GM23338 (cell line): Measurements from ENCODE around the gene TMEM169. TPM values are rescaled to one million over a fixed set of nuclear protein-coding genes. Genes with fewer than 3 reads are reported as not detected.

Experiments used
- ATAC-seq: fragments of 200-7000 bp; cut with Tn5 transposase; 3 replicates; pipeline ENCODE4 v1.9.1; 2020
- DNase-seq: peaks from one replicate; pipeline ENCODE4 v3.0.0-alpha.2; 2015; ENCODE audit warnings: low spot score
- H2AFZ ChIP-seq: fragments of 200-600 bp; sonication (generic); 2 replicates; pipeline ENCODE4 v1.8.0; 2016; ENCODE audit warnings: antibody characterized with exemption, mild to moderate bottlenecking, moderate library complexity
- H3F3A ChIP-seq: fragments of 200-600 bp; sonication (generic); replicated peaks from 2 replicates; pipeline ENCODE4 v1.8.0; 2017; ENCODE audit warnings: antibody characterized with exemption, mixed run types, low read depth
- H3K27ac ChIP-seq: fragments of 200-600 bp; sonication (generic); 2 replicates; pipeline ENCODE4 v1.6.1; 2016; ENCODE audit warnings: low read depth
- H3K27me3 ChIP-seq: fragments of 200-600 bp; sonication (generic); 2 replicates; pipeline ENCODE4 v1.8.0; 2016; ENCODE audit warnings: mild to moderate bottlenecking, mixed run types, moderate library complexity; ENCODE audit not compliant: insufficient read depth
- H3K36me3 ChIP-seq: fragments of 200-600 bp; sonication (generic); 2 replicates; pipeline ENCODE4 v1.8.0; 2016; ENCODE audit warnings: mild to moderate bottlenecking; ENCODE audit not compliant: insufficient read depth
- H3K4me1 ChIP-seq: fragments of 200-600 bp; sonication (generic); 2 replicates; pipeline ENCODE4 v1.8.0; 2016; ENCODE audit warnings: mild to moderate bottlenecking, moderate library complexity; ENCODE audit not compliant: insufficient read depth
- H3K4me2 ChIP-seq: fragments of 200-600 bp; sonication (generic); 2 replicates; pipeline ENCODE4 v1.7.1; 2017; ENCODE audit warnings: mixed run types
- H3K4me3 ChIP-seq: fragments of 200-600 bp; sonication (generic); 2 replicates; pipeline ENCODE4 v1.6.1; 2016; ENCODE audit warnings: mixed run types
- H3K79me2 ChIP-seq: fragments of 200-600 bp; sonication (generic); replicated peaks from 2 replicates; pipeline ENCODE4 v1.8.0; 2017; ENCODE audit warnings: mild to moderate bottlenecking; ENCODE audit not compliant: insufficient read depth
- H3K9me2 ChIP-seq: fragments of 200-600 bp; sonication (generic); 2 replicates; pipeline ENCODE4 v1.8.0; 2017; ENCODE audit not compliant: insufficient read depth
- H4K20me1 ChIP-seq: fragments of 200-600 bp; sonication (generic); replicated peaks from 2 replicates; pipeline ENCODE4 v1.8.0; 2017; ENCODE audit warnings: mild to moderate bottlenecking; ENCODE audit not compliant: insufficient read depth
- H3K27ac Mint-ChIP-seq: 2 replicates; pipeline ENCODE4 v1.8.0; 2020; ENCODE audit warnings: inconsistent platforms, mild to moderate bottlenecking, moderate library complexity, mixed read lengths
- H3K27me3 Mint-ChIP-seq: 3 replicates; pipeline ENCODE4 v1.8.0; 2022; ENCODE audit warnings: low read depth, mild to moderate bottlenecking, moderate library complexity, mixed read lengths, inconsistent platforms; ENCODE audit not compliant: insufficient read depth, poor library complexity
- H3K36me3 Mint-ChIP-seq: 3 replicates; pipeline ENCODE4 v1.8.0; 2021; ENCODE audit warnings: low read depth, mild to moderate bottlenecking, inconsistent platforms, moderate library complexity, mixed read lengths
- H3K4me1 Mint-ChIP-seq: 3 replicates; pipeline ENCODE4 v1.8.0; 2020; ENCODE audit warnings: mild to moderate bottlenecking, inconsistent platforms, mixed read lengths
- H3K4me3 Mint-ChIP-seq: 3 replicates; pipeline ENCODE4 v1.8.0; 2021; ENCODE audit warnings: moderate library complexity, mild to moderate bottlenecking, inconsistent platforms, mixed read lengths
- H3K9me3 Mint-ChIP-seq: 3 replicates; pipeline ENCODE4 v1.8.0; 2020; ENCODE audit warnings: moderate library complexity, mild to moderate bottlenecking, inconsistent platforms, mixed read lengths
- CREB1 ChIP-seq: fragments of 250-450 bp; sonication (Bioruptor Pico); IDR thresholded peaks from 2 replicates; pipeline ENCODE4 v1.5.0; 2020; ENCODE audit warnings: low read depth, mild to moderate bottlenecking, moderate library complexity
- EZH2 ChIP-seq: fragments of 200-600 bp; sonication (generic); IDR thresholded peaks from one replicate; pipeline ENCODE4 v1.8.0; 2017; ENCODE audit warnings: antibody characterized with exemption, mild to moderate bottlenecking, low read depth; ENCODE audit not compliant: unreplicated experiment
- EZH2phosphoT487 ChIP-seq: fragments of 200-600 bp; sonication (generic); IDR thresholded peaks from one replicate; pipeline ENCODE4 v1.8.1; 2018; ENCODE audit warnings: antibody characterized with exemption; ENCODE audit not compliant: unreplicated experiment
- JUNB ChIP-seq: IDR thresholded peaks from one replicate; pipeline ENCODE4 v1.6.1; 2016; ENCODE audit warnings: antibody characterized with exemption; ENCODE audit not compliant: unreplicated experiment
- NANOG ChIP-seq: IDR thresholded peaks from 2 replicates; pipeline ENCODE4 v1.6.1; 2016; ENCODE audit warnings: antibody characterized with exemption, borderline replicate concordance
- POLR2AphosphoS5 ChIP-seq: IDR thresholded peaks from 2 replicates; pipeline ENCODE4 v1.6.1; 2016; ENCODE audit warnings: antibody characterized with exemption, low read depth
- REST ChIP-seq: IDR thresholded peaks from one replicate; pipeline ENCODE4 v1.6.1; 2018; ENCODE audit warnings: antibody characterized with exemption; ENCODE audit not compliant: unreplicated experiment
- STAT1 ChIP-seq: IDR thresholded peaks from one replicate; pipeline ENCODE4 v1.6.1; 2016; ENCODE audit warnings: antibody characterized with exemption; ENCODE audit not compliant: unreplicated experiment
- ZNF114 ChIP-seq: fragments of 250-450 bp; sonication (Bioruptor Pico); IDR thresholded peaks from 2 replicates; pipeline ENCODE4 v1.5.0; 2020; ENCODE audit warnings: mild to moderate bottlenecking, moderate library complexity
- ZNF331 ChIP-seq: fragments of 250-450 bp; sonication (Bioruptor Pico); IDR thresholded peaks from 2 replicates; pipeline ENCODE4 v1.5.0; 2020; ENCODE audit warnings: low read depth, mild to moderate bottlenecking, moderate library complexity
- polyA plus RNA-seq: library from polyadenylated mRNA; unstranded; fragments of >200 nt; fragmentation: Nextera tagmentation; extraction: Ambion mirVana; gene quantifications from 2 replicates; pipeline ENCODE4 v1.2.1, GENCODE V29; 2016
- total RNA-seq: library from RNA; depleted of rRNA; stranded (reverse); fragments of >200 nt; shearing (Covaris generic); gene quantifications from 2 replicates; pipeline ENCODE4 v1.2.3, GENCODE V29; 2014
- TF ChIP-seq, protein P1 (sequence below): fragments of 250-450 bp; sonication (Bioruptor Pico); IDR thresholded peaks from 2 replicates; pipeline ENCODE4 v1.5.0; 2020; ENCODE audit warnings: mild to moderate bottlenecking, moderate library complexity
- TF ChIP-seq, protein P2 (sequence below): IDR thresholded peaks from 2 replicates; pipeline ENCODE4 v1.6.1; 2016; ENCODE audit warnings: antibody characterized with exemption
- TF ChIP-seq, protein P3 (sequence below), 2 experiments: fragments of 200-600 bp in 1 of 2; sonication (generic) in 1 of 2; conservative IDR thresholded peaks; 2 replicates each; pipeline versions ENCODE4 v1.5.1 to v1.6.1; 2016 to 2017; ENCODE audit warnings: antibody characterized with exemption in 2 of 2, low read depth in 2 of 2, mild to moderate bottlenecking in 2 of 2, moderate library complexity in 1 of 2

The TMEM169 gene
- total and polyA plus RNA-seq, 2 experiments from 2014 or later = 1.4 to 3.9 TPM

DNA sequence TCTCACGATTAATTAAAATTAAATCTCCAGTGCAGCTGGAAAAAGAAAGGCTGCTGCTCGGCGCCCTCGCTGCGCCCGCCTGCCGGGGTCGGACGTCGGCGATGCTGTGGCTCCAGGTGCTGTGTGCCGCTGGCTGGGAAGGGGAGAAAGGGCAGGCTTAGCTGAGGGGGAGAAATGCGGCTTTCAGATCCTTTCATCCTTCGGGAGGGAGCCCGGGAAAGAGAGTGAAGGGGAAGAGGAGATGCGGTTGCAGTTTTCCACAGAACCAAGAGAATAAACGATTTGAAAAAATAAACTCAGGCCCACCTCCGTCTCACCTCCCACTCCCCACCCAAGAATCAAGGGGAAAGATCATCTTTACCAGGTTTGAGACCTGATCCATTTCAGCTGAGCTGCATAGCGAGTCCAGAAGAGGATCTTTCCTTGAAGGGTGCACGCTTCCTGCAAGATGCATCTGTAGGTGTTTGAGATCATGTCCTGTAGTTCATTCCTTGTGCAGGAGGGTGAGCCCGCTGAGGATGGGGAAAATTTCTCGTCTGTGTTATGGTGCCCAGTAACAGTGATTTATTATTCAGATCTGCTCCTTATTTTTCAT is 495 bp downstream of the TMEM169 start:
- no peaks in the 10 kb centered on the region for H3K9me3 Mint-ChIP-seq
- TF ChIP-seq CREB1 (CRISPR knock-in tag) = no peak
- no peak for TF ChIP-seq EZH2phosphoT487
- no peak for TF ChIP-seq JUNB
- no peak for TF ChIP-seq NANOG
- TF ChIP-seq ZNF331 (CRISPR knock-in tag) = no peak
- TF ChIP-seq ZNF114 (CRISPR knock-in tag) = no peak
- no peak for TF ChIP-seq POLR2AphosphoS5
- no peak for TF ChIP-seq EZH2
- TF ChIP-seq, protein P1, sequence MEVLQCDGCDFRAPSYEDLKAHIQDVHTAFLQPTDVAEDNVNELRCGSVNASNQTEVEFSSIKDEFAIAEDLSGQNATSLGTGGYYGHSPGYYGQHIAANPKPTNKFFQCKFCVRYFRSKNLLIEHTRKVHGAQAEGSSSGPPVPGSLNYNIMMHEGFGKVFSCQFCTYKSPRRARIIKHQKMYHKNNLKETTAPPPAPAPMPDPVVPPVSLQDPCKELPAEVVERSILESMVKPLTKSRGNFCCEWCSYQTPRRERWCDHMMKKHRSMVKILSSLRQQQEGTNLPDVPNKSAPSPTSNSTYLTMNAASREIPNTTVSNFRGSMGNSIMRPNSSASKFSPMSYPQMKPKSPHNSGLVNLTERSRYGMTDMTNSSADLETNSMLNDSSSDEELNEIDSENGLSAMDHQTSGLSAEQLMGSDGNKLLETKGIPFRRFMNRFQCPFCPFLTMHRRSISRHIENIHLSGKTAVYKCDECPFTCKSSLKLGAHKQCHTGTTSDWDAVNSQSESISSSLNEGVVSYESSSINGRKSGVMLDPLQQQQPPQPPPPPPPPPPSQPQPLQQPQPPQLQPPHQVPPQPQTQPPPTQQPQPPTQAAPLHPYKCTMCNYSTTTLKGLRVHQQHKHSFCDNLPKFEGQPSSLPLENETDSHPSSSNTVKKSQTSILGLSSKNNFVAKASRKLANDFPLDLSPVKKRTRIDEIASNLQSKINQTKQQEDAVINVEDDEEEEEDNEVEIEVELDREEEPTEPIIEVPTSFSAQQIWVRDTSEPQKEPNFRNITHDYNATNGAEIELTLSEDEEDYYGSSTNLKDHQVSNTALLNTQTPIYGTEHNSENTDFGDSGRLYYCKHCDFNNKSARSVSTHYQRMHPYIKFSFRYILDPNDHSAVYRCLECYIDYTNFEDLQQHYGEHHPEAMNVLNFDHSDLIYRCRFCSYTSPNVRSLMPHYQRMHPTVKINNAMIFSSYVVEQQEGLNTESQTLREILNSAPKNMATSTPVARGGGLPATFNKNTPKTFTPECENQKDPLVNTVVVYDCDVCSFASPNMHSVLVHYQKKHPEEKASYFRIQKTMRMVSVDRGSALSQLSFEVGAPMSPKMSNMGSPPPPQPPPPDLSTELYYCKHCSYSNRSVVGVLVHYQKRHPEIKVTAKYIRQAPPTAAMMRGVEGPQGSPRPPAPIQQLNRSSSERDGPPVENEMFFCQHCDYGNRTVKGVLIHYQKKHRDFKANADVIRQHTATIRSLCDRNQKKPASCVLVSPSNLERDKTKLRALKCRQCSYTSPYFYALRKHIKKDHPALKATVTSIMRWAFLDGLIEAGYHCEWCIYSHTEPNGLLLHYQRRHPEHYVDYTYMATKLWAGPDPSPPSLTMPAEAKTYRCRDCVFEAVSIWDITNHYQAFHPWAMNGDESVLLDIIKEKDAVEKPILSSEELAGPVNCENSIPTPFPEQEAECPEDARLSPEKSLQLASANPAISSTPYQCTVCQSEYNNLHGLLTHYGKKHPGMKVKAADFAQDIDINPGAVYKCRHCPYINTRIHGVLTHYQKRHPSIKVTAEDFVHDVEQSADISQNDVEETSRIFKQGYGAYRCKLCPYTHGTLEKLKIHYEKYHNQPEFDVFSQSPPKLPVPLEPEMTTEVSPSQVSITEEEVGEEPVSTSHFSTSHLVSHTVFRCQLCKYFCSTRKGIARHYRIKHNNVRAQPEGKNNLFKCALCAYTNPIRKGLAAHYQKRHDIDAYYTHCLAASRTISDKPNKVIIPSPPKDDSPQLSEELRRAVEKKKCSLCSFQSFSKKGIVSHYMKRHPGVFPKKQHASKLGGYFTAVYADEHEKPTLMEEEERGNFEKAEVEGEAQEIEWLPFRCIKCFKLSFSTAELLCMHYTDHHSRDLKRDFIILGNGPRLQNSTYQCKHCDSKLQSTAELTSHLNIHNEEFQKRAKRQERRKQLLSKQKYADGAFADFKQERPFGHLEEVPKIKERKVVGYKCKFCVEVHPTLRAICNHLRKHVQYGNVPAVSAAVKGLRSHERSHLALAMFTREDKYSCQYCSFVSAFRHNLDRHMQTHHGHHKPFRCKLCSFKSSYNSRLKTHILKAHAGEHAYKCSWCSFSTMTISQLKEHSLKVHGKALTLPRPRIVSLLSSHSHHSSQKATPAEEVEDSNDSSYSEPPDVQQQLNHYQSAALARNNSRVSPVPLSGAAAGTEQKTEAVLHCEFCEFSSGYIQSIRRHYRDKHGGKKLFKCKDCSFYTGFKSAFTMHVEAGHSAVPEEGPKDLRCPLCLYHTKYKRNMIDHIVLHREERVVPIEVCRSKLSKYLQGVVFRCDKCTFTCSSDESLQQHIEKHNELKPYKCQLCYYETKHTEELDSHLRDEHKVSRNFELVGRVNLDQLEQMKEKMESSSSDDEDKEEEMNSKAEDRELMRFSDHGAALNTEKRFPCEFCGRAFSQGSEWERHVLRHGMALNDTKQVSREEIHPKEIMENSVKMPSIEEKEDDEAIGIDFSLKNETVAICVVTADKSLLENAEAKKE (CRISPR knock-in tag) = no peak
- TF ChIP-seq, protein P2, sequence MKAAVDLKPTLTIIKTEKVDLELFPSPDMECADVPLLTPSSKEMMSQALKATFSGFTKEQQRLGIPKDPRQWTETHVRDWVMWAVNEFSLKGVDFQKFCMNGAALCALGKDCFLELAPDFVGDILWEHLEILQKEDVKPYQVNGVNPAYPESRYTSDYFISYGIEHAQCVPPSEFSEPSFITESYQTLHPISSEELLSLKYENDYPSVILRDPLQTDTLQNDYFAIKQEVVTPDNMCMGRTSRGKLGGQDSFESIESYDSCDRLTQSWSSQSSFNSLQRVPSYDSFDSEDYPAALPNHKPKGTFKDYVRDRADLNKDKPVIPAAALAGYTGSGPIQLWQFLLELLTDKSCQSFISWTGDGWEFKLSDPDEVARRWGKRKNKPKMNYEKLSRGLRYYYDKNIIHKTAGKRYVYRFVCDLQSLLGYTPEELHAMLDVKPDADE = no peak
- TF ChIP-seq REST = no peak
- TF ChIP-seq, protein P3, sequence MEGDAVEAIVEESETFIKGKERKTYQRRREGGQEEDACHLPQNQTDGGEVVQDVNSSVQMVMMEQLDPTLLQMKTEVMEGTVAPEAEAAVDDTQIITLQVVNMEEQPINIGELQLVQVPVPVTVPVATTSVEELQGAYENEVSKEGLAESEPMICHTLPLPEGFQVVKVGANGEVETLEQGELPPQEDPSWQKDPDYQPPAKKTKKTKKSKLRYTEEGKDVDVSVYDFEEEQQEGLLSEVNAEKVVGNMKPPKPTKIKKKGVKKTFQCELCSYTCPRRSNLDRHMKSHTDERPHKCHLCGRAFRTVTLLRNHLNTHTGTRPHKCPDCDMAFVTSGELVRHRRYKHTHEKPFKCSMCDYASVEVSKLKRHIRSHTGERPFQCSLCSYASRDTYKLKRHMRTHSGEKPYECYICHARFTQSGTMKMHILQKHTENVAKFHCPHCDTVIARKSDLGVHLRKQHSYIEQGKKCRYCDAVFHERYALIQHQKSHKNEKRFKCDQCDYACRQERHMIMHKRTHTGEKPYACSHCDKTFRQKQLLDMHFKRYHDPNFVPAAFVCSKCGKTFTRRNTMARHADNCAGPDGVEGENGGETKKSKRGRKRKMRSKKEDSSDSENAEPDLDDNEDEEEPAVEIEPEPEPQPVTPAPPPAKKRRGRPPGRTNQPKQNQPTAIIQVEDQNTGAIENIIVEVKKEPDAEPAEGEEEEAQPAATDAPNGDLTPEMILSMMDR (conservative IDR thresholded peaks at IDR 0.05; ENCODE audit: low read depth in 2 of 2) = no peak
- no peak for TF ChIP-seq STAT1
- H3F3A ChIP-seq = no peaks in the 10 kb centered on the region; the same call in 1 of the 2 replicates
- peak overlapping the region; percentile 78 for H3K27ac ChIP-seq
- peak; percentile 52 for ATAC-seq
- H3K36me3 ChIP-seq = no peaks in the 10 kb centered on the region
- peak overlapping the region; percentile 83 for H3K4me3 ChIP-seq
- H4K20me1 ChIP-seq = no peaks in the 10 kb centered on the region; the same call in 1 of the 2 replicates
- peaks cover 37% of the 10 kb centered on the region for H3K4me1 Mint-ChIP-seq
- peak overlapping the region; percentile 90 for H3K4me2 ChIP-seq
- H3K27me3 ChIP-seq = no peaks in the 10 kb centered on the region
- H3K27me3 Mint-ChIP-seq = no peaks in the 10 kb centered on the region
- H3K79me2 ChIP-seq = peaks cover 20% of the 10 kb centered on the region
- no peaks in the 10 kb centered on the region for H3K9me2 ChIP-seq
- H3K4me3 Mint-ChIP-seq = peak overlapping the region; percentile 90
- peak overlapping the region; percentile 82 for H3K27ac Mint-ChIP-seq
- peak overlapping the region; percentile 67 for H2AFZ ChIP-seq
- DNase-seq = peak; percentile 67
- no peaks in the 10 kb centered on the region for H3K36me3 Mint-ChIP-seq
- H3K4me1 ChIP-seq = peaks cover 33% of the 10 kb centered on the region
